GM23248 (cell line): Measurements from ENCODE around the gene ZYX. TPM values are rescaled to one million over a fixed set of nuclear protein-coding genes. Genes with fewer than 3 reads are reported as not detected.

Experiments
- DNase-seq: peaks from one replicate; pipeline ENCODE4 v3.0.0-alpha.2; 2015
- H2AFZ ChIP-seq: fragments of 200-600 bp; sonication (generic); 2 replicates; pipeline ENCODE4 v1.6.1; 2016; ENCODE audit warnings: antibody characterized with exemption
- H3F3A ChIP-seq: fragments of 200-600 bp; sonication (generic); 2 replicates; pipeline ENCODE4 v1.6.1; 2016; ENCODE audit warnings: mild to moderate bottlenecking, antibody characterized with exemption, mixed run types; ENCODE audit not compliant: insufficient read depth
- H3K27ac ChIP-seq: fragments of 200-600 bp; sonication (generic); 2 replicates; pipeline ENCODE4 v1.5.1; 2016; ENCODE audit warnings: mild to moderate bottlenecking
- H3K27me3 ChIP-seq: fragments of 200-600 bp; sonication (generic); replicated peaks from 2 replicates; pipeline ENCODE4 v1.6.1; 2016; ENCODE audit warnings: mild to moderate bottlenecking; ENCODE audit not compliant: insufficient read depth
- H3K36me3 ChIP-seq: fragments of 200-600 bp; sonication (generic); 2 replicates; pipeline ENCODE4 v1.6.1; 2016; ENCODE audit warnings: low read depth, mild to moderate bottlenecking
- H3K4me1 ChIP-seq: fragments of 200-600 bp; sonication (generic); 2 replicates; pipeline ENCODE4 v1.6.1; 2016; ENCODE audit warnings: mild to moderate bottlenecking; ENCODE audit not compliant: insufficient read depth
- H3K4me2 ChIP-seq: fragments of 200-600 bp; sonication (generic); one replicate; pipeline ENCODE4 v1.6.1; 2016; ENCODE audit warnings: mild to moderate bottlenecking; ENCODE audit not compliant: unreplicated experiment
- H3K4me3 ChIP-seq: fragments of 200-600 bp; sonication (generic); 2 replicates; pipeline ENCODE4 v1.5.1; 2016; ENCODE audit warnings: mild to moderate bottlenecking
- H3K79me2 ChIP-seq: fragments of 200-600 bp; sonication (generic); 2 replicates; pipeline ENCODE4 v1.6.1; 2016; ENCODE audit warnings: mild to moderate bottlenecking; ENCODE audit not compliant: insufficient read depth
- H3K9ac ChIP-seq: fragments of 200-600 bp; sonication (generic); 2 replicates; pipeline ENCODE4 v1.6.1; 2016; ENCODE audit warnings: mild to moderate bottlenecking
- H3K9me2 ChIP-seq: fragments of 200-600 bp; sonication (generic); 2 replicates; pipeline ENCODE4 v1.6.1; 2016; ENCODE audit warnings: mixed run types, mild to moderate bottlenecking, moderate library complexity; ENCODE audit not compliant: insufficient read depth
- H3K9me3 ChIP-seq: fragments of 200-600 bp; sonication (generic); one replicate; pipeline ENCODE4 v1.6.1; 2017; ENCODE audit warnings: low read depth
- H4K20me1 ChIP-seq: fragments of 200-600 bp; sonication (generic); 2 replicates; pipeline ENCODE4 v1.6.0; 2016; ENCODE audit not compliant: insufficient read depth
- EZH2 ChIP-seq: fragments of 200-600 bp; sonication (generic); IDR thresholded peaks from 2 replicates; pipeline ENCODE4 v1.6.1; 2018; ENCODE audit warnings: antibody characterized with exemption, mild to moderate bottlenecking; ENCODE audit not compliant: insufficient read depth, poor library complexity, severe bottlenecking
- EZH2phosphoT487 ChIP-seq: fragments of 200-600 bp; sonication (generic); IDR thresholded peaks from 2 replicates; pipeline ENCODE4 v1.6.1; 2018; ENCODE audit warnings: antibody characterized with exemption, moderate library complexity, mild to moderate bottlenecking, low read depth; ENCODE audit not compliant: insufficient read depth
- WGBS, 2 experiments: methylation state at CpG; one replicate each; pipeline ENCODE4 v1.1.6; 2015 to 2017; ENCODE audit warnings: low lambda C conversion rate in 2 of 2, low coverage in 1 of 2; ENCODE audit errors: missing lambda C conversion rate in 2 of 2; 5-methylcytosine and 5-hydroxymethylcytosine counted together
- in situ Hi-C: fragments of 300-500 bp; cut with MboI; formaldehyde crosslinking; loops from 2 replicates; pipeline ENCODE4 v1.15.0; 2020
- polyA plus RNA-seq: library from polyadenylated mRNA; unstranded; fragments of >200 nt; fragmentation: Nextera tagmentation; extraction: Ambion mirVana; gene quantifications from 2 replicates; pipeline ENCODE4 v1.2.1, GENCODE V29; 2016
- total RNA-seq: library from RNA; depleted of rRNA; stranded (reverse); fragments of >200 nt; shearing (Covaris generic); gene quantifications from 2 replicates; pipeline ENCODE4 v1.2.3, GENCODE V29; 2014

Gene ZYX
- total and polyA plus RNA-seq, 2 experiments from 2014 or later = 148 to 380 TPM

DNA sequence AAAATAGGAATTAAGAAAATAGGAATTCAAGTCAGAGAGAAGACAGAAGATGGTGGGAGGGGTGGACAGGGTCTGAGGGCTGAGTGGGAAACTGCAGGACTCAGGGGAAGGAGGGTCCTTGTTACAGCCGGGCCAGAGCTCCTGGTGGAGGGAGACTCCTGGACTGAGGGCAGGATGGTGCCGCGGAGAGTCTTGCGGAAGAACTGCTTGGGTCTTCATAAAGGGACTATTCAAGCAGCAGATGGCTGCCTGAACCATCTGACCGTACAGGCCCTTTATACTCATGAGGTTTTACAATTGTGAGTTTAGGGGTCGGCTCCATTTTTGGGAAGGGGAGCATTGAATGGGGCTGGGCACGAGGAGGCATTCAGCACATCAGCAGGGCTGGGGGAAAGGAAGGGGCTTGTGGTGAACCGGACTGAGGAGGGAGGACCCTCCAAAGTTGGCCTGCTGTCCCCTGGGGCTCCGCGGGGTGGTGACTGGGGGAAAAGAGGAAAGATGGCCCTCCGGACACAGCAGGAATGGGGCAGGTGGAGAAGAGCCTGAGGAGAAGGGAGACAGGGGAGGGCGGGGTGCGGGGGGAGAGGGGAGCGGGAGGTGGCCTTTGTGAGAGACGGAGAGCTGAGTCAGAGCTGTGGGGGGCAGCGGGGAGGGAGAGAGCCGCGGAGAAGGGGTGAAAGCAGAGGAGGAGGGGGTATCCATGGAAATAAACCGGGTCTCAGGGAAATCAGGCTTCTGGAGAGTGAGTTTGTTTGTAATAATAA lies 20.2 kb upstream of the ZYX start:
- WGBS, 2 experiments = 42 to 58% methylated on average over 10 to 19 of the region's 19 CpGs
- Histone ChIP-seq H3K4me1 (no peaks in the 10 kb centered on the region), H3K4me2 (no peak overlapping the region), H4K20me1 (no peaks in the 10 kb centered on the region), H3K36me3 (no peaks in the 10 kb centered on the region), H3K9me3 (no peaks in the 10 kb centered on the region), H3K27me3 (peaks cover 37% of the 10 kb centered on the region), H3K9ac (no peak overlapping the region), H3K79me2 (no peaks in the 10 kb centered on the region), H3K4me3 (no peak overlapping the region), H3K9me2 (no peaks in the 10 kb centered on the region), H3F3A (no peaks in the 10 kb centered on the region), H2AFZ (no peak overlapping the region), H3K27ac (no peak overlapping the region)
- TF ChIP-seq EZH2phosphoT487 (no peak), EZH2 (no peak)
- in situ Hi-C loops = no loop called here
- no peak for DNase-seq

DNA sequence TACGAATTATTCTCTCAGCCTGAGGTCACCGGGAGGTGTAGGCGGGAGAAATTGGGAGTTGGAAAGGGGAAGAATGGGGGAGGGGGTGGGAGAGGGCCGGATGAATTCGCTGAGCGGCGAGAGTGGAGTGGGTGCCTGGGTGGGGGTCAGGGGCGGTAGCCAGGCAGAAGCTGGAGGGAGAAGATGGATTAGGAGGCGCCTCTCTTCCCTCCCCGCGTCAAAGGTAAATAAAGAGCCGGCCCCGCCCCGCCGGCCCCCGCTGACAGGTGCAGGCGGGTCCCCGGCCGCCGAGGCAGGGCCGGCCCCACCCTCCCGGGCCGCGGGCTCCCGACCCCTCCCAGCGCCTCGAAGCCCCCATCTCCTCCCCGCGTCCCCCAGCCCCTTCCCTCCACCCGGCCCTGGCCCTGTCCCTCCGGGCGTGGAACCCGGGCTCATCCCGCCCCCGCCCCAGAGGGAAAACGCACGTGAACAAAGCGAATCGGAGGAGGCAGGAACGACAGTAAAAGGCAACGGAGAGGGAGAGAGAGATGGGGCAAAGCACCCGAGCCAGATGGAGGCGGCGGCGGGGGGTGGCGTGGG lies 19.5 kb upstream of the ZYX start:
- WGBS, 2 experiments = 0 to 2% methylated on average over 2 to 46 of the region's 46 CpGs
- Histone ChIP-seq H3K4me3 (peak overlapping the region; percentile 72), H3K36me3 (no peaks in the 10 kb centered on the region), H3K27me3 (peaks cover 37% of the 10 kb centered on the region), H4K20me1 (no peaks in the 10 kb centered on the region), H3K27ac (no peak overlapping the region), H3K9me3 (no peaks in the 10 kb centered on the region), H2AFZ (peak overlapping the region; percentile 89), H3K79me2 (no peaks in the 10 kb centered on the region), H3K9me2 (no peaks in the 10 kb centered on the region), H3K9ac (no peak overlapping the region; the same call in 1 of the 2 replicates), H3K4me2 (peak overlapping the region; percentile 76), H3K4me1 (no peaks in the 10 kb centered on the region), H3F3A (no peaks in the 10 kb centered on the region)
- in situ Hi-C loops = no loop called here
- no peak for TF ChIP-seq EZH2
- TF ChIP-seq EZH2phosphoT487 = no peak
- DNase-seq = peak; percentile 31

DNA sequence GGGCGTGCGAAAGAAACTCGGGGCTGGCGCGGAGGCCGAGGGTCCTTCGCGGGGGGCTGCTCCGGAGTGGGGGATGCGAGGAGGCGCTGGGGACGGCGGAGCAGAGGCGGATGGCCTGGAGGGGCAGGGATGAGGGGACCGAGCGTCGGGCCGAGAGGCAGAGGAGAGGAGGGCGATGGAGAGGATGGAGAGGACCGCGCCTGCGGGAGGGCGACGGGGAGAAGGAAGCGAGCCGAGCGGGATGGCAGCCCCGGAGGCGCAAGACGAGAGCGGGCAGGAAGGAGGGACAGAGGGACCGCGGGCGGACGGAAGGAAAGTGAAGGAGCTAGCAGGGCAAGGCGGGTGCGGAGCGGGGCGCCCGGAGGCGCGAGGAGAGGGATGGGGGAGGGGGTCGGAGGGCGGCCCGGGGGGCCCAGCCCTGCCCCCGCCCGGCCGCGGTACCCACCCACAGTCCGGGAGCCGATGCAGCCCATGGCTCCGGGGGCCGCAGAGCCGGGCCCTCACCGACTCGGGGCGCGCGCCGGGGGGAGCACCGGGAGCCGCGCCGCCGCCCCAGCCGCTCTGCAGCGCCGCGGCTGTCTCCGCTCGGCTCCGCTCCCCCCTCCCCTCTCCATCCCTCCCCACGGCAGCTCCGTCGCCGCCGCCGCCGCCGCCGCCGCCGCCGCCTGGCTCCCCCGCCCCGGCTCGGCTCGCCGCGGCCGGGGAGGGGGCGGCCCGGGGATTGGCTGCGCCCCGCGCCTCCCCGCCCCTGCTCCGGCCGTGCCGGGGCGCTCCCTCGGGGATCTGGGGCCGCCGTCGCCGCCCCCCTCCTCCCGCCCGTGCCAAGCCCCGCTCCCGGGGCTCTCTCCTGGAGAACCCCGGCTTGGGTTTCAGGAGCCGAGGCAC lies 18.8 kb upstream of the ZYX start, which contains the start of gene FAM131B:
TSS of gene FAM131B (minus strand) at position 583 of the 885 bp plus-strand sequence. CDS start at position 473, 110 bp downstream.
- H3K4me3 ChIP-seq = peak within 1 kb of the TSS; percentile 72
- no peaks in the 10 kb centered on the region for H4K20me1 ChIP-seq
- peak within 1 kb of the TSS; percentile 89 for H2AFZ ChIP-seq
- peak within 1 kb of the TSS; percentile 76 for H3K4me2 ChIP-seq
- no peaks in the 10 kb centered on the region for H3K9me2 ChIP-seq
- DNase-seq = peak; percentile 52
- TF ChIP-seq EZH2phosphoT487 = no peak
- no peak for TF ChIP-seq EZH2
- WGBS, 2 experiments = 0 to 1% methylated on average over 3 to 70 of the region's 112 CpGs
- H3K79me2 ChIP-seq = no peaks in the 10 kb centered on the region
- H3F3A ChIP-seq = no peaks in the 10 kb centered on the region
- H3K4me1 ChIP-seq = no peaks in the 10 kb centered on the region
- in situ Hi-C loops = no loop called here
- H3K9me3 ChIP-seq = no peaks in the 10 kb centered on the region
- H3K36me3 ChIP-seq = no peaks in the 10 kb centered on the region
- H3K27ac ChIP-seq = no peak within 1 kb of the TSS
- peaks cover 37% of the 10 kb centered on the region for H3K27me3 ChIP-seq
- peak within 1 kb of the TSS; percentile 13; the same call in 1 of the 2 replicates for H3K9ac ChIP-seq
